ENCODE measurements around the gene INO80D.
A peak's percentile ranks its signal among the peaks of the same experiment; 100 is the strongest.

The INO80D gene

GRCh38 chr2:206088248-206088647 lies 2.3 kb upstream of the INO80D start:
- H3K27ac ChIP-seq: peak overlapping the region in 1 of 2 donors; percentile 94

GRCh38 chr2:206086716-206087350 lies 859 bp upstream of the INO80D start:
- TF ChIP-seq CTCF (IDR thresholded peaks at IDR 0.05): no peak
- peak overlapping the region; percentile 73 to 95 for H3K4me3 ChIP-seq
- DNase-seq: no peak
- peaks cover 0 to 9% (median 8%) of the 10 kb centered on the region in 3 donors for H3K36me3 ChIP-seq
- H3K27me3 ChIP-seq: no peaks in the 10 kb centered on the region
- H3K9me3 ChIP-seq: no peaks in the 10 kb centered on the region
- H3K4me1 ChIP-seq: peaks cover 0 to 40% (median 19%) of the 10 kb centered on the region in 4 donors
- intact Hi-C loops (cut with DNase I; ENCODE audit: low total_unique reads): no loop called here
- H3K27ac ChIP-seq: peak overlapping the region; percentile 94 to 100

More at GRCh38 chr2:206088248-206088647, 2.3 kb upstream of the INO80D start:
- Histone ChIP-seq H3K4me3 (no peak overlapping the region), H3K36me3 (peaks cover 0 to 9% (median 8%) of the 10 kb centered on the region in 3 donors), H3K27me3 (no peaks in the 10 kb centered on the region), H3K9me3 (no peaks in the 10 kb centered on the region), H3K4me1 (peaks cover 0 to 31% (median 19%) of the 10 kb centered on the region in 4 donors)
- intact Hi-C loops (cut with DNase I; ENCODE audit: low total_unique reads): no loop called here
- no peak for TF ChIP-seq CTCF (IDR thresholded peaks at IDR 0.05)
- DNase-seq: no peak

GRCh38 chr2:206084870-206085741 lies 868 bp downstream of the INO80D start:
- Histone ChIP-seq H3K9me3 (no peaks in the 10 kb centered on the region), H3K4me3 (peak overlapping the region; percentile 73 to 95), H3K27ac (peak overlapping the region; percentile 94 to 100), H3K27me3 (no peaks in the 10 kb centered on the region), H3K4me1 (peaks cover 0 to 50% (median 19%) of the 10 kb centered on the region in 4 donors), H3K36me3 (peaks cover 0 to 4% (median 0%) of the 10 kb centered on the region in 3 donors)
- DNase-seq: peak; percentile 23 to 72
- intact Hi-C loops (cut with DNase I; ENCODE audit: low total_unique reads): no loop called here
- TF ChIP-seq CTCF (IDR thresholded peaks at IDR 0.05): no peak

GRCh38 chr2:206084439-206084869 lies 1.5 kb downstream of the INO80D start:
- no peak for TF ChIP-seq CTCF (IDR thresholded peaks at IDR 0.05)
- peak; percentile 83 to 90 for DNase-seq
- no peaks in the 10 kb centered on the region for H3K27me3 ChIP-seq
- peak overlapping the region; percentile 73 to 95 for H3K4me3 ChIP-seq
- intact Hi-C loops (cut with DNase I; ENCODE audit: low total_unique reads): no loop called here
- H3K4me1 ChIP-seq: peaks cover 0 to 50% (median 21%) of the 10 kb centered on the region in 4 donors
- no peaks in the 10 kb centered on the region for H3K36me3 ChIP-seq
- H3K9me3 ChIP-seq: no peaks in the 10 kb centered on the region
- peak overlapping the region; percentile 94 to 100 for H3K27ac ChIP-seq

DNA sequence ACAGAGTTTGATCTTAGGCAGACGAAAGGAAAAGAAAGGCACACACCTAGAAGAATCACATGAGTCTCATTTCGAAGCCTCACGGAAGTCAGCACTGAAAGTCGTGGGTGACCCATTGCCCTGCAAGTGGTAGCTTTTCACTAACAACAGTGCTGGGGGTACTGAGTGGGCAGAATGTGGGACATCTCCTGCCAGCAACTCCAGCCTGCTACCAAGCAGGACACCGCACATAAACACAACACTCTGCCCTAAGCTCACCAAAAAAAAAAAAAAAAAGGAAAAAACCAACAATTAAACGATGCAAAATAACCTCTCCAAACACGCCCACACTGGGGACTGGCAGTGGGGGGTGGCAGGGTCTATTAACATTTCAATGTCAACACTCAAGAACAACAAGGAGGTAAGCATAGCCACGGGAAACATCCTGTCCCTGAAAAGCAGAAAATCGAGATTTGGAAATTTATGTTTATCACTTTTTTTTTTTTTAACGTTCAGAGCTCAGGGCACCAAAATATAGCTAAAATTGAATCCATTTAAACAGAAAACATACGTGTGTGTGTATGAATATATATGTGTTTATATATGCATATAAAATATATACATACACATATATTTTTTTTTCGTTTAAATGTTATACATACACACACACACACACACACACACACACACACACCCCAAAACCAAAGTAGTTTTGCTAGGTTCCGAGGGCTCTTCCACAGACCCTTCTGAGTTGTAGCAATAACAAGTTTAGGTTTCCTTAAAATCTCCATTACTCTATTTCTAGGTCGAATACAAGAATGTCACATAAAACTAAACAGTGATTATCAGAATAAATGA lies 2.2 kb downstream of the INO80D start:
- intact Hi-C loops (cut with DNase I; ENCODE audit: low total_unique reads): no loop called here
- H3K27ac ChIP-seq: peak overlapping the region; percentile 94 to 100
- DNase-seq: no peak
- no peaks in the 10 kb centered on the region for H3K36me3 ChIP-seq
- no peaks in the 10 kb centered on the region for H3K27me3 ChIP-seq
- peaks cover 0 to 46% (median 22%) of the 10 kb centered on the region in 4 donors for H3K4me1 ChIP-seq
- H3K9me3 ChIP-seq: no peaks in the 10 kb centered on the region
- no peak for TF ChIP-seq CTCF (IDR thresholded peaks at IDR 0.05)
- H3K4me3 ChIP-seq: peak overlapping the region; percentile 73 to 95
